LNCAP (cell line): ENCODE results near the gene CDH13.

Experiments
- TF ChIP-seq, protein P1 (sequence below): fragments of 450-650 bp; IDR thresholded peaks from 2 replicates; pipeline ENCODE4 v1.5.1; 2017; ENCODE audit warnings: mild to moderate bottlenecking

CDH13 gene

GRCh38 chr16:83652943-83653342 lies 1026.2 kb downstream of the CDH13 start:
- TF ChIP-seq, protein P1, sequence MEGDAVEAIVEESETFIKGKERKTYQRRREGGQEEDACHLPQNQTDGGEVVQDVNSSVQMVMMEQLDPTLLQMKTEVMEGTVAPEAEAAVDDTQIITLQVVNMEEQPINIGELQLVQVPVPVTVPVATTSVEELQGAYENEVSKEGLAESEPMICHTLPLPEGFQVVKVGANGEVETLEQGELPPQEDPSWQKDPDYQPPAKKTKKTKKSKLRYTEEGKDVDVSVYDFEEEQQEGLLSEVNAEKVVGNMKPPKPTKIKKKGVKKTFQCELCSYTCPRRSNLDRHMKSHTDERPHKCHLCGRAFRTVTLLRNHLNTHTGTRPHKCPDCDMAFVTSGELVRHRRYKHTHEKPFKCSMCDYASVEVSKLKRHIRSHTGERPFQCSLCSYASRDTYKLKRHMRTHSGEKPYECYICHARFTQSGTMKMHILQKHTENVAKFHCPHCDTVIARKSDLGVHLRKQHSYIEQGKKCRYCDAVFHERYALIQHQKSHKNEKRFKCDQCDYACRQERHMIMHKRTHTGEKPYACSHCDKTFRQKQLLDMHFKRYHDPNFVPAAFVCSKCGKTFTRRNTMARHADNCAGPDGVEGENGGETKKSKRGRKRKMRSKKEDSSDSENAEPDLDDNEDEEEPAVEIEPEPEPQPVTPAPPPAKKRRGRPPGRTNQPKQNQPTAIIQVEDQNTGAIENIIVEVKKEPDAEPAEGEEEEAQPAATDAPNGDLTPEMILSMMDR = no peak

GRCh38 chr16:83653785-83654184 lies 1027.0 kb downstream of the CDH13 start:
- TF ChIP-seq, protein P1 = no peak

DNA sequence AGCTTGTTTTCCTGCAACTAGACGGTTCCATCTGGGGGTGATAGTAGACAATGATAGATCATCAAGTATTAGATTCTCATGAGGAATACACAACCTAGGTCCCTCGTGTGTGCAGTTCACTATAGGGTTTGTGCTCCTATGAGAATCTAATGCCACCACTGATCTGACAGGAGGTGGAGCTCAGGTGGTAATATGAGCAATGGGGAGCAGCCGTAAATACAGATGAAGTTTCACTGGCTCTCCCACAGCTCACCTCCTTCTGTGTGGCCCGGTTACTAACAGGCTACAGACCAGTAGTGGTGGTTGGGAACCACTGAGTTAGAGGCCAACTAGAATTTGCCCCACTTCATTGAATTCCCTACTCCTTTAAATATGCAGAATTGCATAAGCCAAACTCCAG lies 1033.5 kb downstream of the CDH13 start:
- TF ChIP-seq, protein P1 = no peak

DNA sequence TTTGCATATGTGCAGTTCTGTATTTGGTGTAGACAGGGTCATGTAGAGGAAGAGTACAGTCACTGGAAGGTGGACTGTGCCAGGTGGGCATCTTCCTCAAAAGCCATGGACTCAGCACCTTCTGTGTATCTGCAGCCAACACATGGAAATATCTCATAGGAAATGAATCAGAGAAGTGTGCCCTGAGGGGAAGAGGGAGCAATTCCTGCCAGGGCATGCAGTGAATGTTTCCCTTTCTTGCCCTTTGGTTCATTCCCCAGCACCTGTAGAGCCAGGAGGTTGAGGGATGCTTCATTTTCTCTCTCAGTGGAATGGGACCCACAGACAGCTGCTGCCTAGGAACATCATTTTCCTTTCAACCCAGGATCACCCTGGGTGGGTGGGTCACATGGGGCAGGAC lies 1034.9 kb downstream of the CDH13 start:
- TF ChIP-seq, protein P1 = no peak

GRCh38 chr16:83666449-83666848 lies 1039.7 kb downstream of the CDH13 start:
- TF ChIP-seq, protein P1 = no peak

GRCh38 chr16:83669456-83669855 lies 1042.7 kb downstream of the CDH13 start:
- TF ChIP-seq, protein P1 = no peak

GRCh38 chr16:83674931-83675535 lies 1048.3 kb downstream of the CDH13 start:
- TF ChIP-seq, protein P1 = no peak

DNA sequence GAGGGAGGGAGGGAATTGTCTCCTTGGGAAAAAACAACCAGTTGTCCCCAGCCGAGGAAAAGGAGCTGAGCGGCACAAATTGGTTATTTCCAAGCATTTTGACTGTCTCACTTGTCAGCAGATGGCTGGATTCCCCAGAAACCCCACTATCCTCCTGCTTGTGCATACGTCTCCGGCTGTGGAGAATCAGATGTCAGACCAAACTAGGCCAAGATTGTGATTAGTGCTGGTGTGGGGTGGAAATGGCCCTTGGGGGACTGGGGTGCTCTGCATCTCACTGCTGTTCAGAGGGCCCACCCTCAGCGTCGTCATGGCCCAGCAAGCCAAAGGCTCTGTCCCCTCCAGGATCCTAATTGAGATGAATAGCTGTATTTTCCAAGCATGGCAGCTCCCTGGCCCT lies 1049.3 kb downstream of the CDH13 start:
- TF ChIP-seq, protein P1 = no peak
